HFF-Myc (cell line): ENCODE measurements around the gene DNAJC25.
"Not testable (repeated sequence)": the region's sequence is repeated elsewhere in the genome, so short reads cannot be mapped to it uniquely, and the experiment has no call there.

ENCODE experiments used
- DNase-seq: peaks from one replicate; pipeline ENCODE4 v3.0.0-alpha.2; 2011; ENCODE audit warnings: low read depth; ENCODE audit errors: extremely low read depth
- H3K4me3 ChIP-seq: replicated peaks from 2 replicates; pipeline ENCODE4 v1.5.1; 2011; ENCODE audit warnings: low read depth, mild to moderate bottlenecking, control low read depth, low read length
- CTCF ChIP-seq: IDR thresholded peaks from 2 replicates; pipeline ENCODE4 v1.5.1; 2012; ENCODE audit warnings: mild to moderate bottlenecking, low read depth, low read length, control low read depth; ENCODE audit errors: missing control alignments

Gene DNAJC25

GRCh38 chr9:111661802-111662521, 30.8 kb downstream of the DNAJC25 start:
- peak overlapping the region; percentile 75 for H3K4me3 ChIP-seq
- no peak for DNase-seq
- TF ChIP-seq CTCF = no peak

GRCh38 chr9:111662576-111663300, 31.6 kb downstream of the DNAJC25 start:
- DNase-seq = no peak
- peak overlapping the region; percentile 75 for H3K4me3 ChIP-seq
- no peak for TF ChIP-seq CTCF

- no peak for TF ChIP-seq CTCF
- no peak for DNase-seq
- H3K4me3 ChIP-seq = peak overlapping the region; percentile 75; the same call in 1 of the 2 replicates
These were observed 32.2 kb downstream of the DNAJC25 start for GRCh38 chr9:111663301-111663823.

GRCh38 chr9:111668026-111668573, 37.0 kb downstream of the DNAJC25 start:
- DNase-seq = no peak
- H3K4me3 ChIP-seq = no peak overlapping the region
- TF ChIP-seq CTCF = no peak

- not testable (repeated sequence) for H3K4me3 ChIP-seq, DNase-seq
These were observed 37.5 kb downstream of the DNAJC25 start for GRCh38 chr9:111668601-111669000.

GRCh38 chr9:111674319-111674718, 43.2 kb downstream of the DNAJC25 start:
- TF ChIP-seq CTCF = no peak
- H3K4me3 ChIP-seq = no peak overlapping the region
- DNase-seq = no peak

GRCh38 chr9:111676116-111676515, 45.0 kb downstream of the DNAJC25 start:
- DNase-seq = no peak
- no peak overlapping the region for H3K4me3 ChIP-seq
- no peak for TF ChIP-seq CTCF
